T-helper 2 cell treated with Interferon-gamma antibody and Interleukin-4, amounts not matched to agents 5 μg/mL and 100 μg/mL, for 36 hours (primary cell): Measurements from ENCODE around the gene CALCR.

Experiments used
- DNase-seq: peaks from one replicate; pipeline ENCODE4 v3.0.0; 2021; ENCODE audit warnings: low spot score
- H3K27ac Mint-ChIP-seq: one replicate; pipeline ENCODE4 v1.8.0; 2021; ENCODE audit warnings: mild to moderate bottlenecking, mixed read lengths
- H3K27me3 Mint-ChIP-seq: one replicate; pipeline ENCODE4 v1.8.0; 2021; ENCODE audit warnings: low read depth, mixed read lengths
- H3K36me3 Mint-ChIP-seq: one replicate; pipeline ENCODE4 v1.8.0; 2021; ENCODE audit warnings: low read depth, mixed read lengths
- H3K4me1 Mint-ChIP-seq: one replicate; pipeline ENCODE4 v1.8.0; 2021; ENCODE audit warnings: low read depth, mixed read lengths
- H3K4me3 Mint-ChIP-seq: one replicate; pipeline ENCODE4 v1.8.0; 2022; ENCODE audit warnings: mild to moderate bottlenecking, moderate library complexity, mixed read lengths
- H3K9me3 Mint-ChIP-seq: one replicate; pipeline ENCODE4 v1.8.0; 2021; ENCODE audit warnings: mixed read lengths

CALCR gene

GRCh38 chr7:93448176-93448575, 126.3 kb downstream of the CALCR start:
- no peaks in the 10 kb centered on the region for H3K9me3 Mint-ChIP-seq
- peaks cover 3% of the 10 kb centered on the region for H3K27me3 Mint-ChIP-seq
- H3K4me1 Mint-ChIP-seq = no peaks in the 10 kb centered on the region
- H3K4me3 Mint-ChIP-seq = no peak overlapping the region
- H3K36me3 Mint-ChIP-seq = no peaks in the 10 kb centered on the region
- H3K27ac Mint-ChIP-seq = no peak overlapping the region
- DNase-seq = no peak

- no peak for DNase-seq
- Mint-ChIP-seq H3K36me3 (no peaks in the 10 kb centered on the region), H3K27ac (no peak overlapping the region), H3K4me1 (no peaks in the 10 kb centered on the region), H3K27me3 (peaks cover 3% of the 10 kb centered on the region), H3K4me3 (no peak overlapping the region), H3K9me3 (no peaks in the 10 kb centered on the region)
Observed at GRCh38 chr7:93447509-93447908, 127.0 kb downstream of the CALCR start.

DNA sequence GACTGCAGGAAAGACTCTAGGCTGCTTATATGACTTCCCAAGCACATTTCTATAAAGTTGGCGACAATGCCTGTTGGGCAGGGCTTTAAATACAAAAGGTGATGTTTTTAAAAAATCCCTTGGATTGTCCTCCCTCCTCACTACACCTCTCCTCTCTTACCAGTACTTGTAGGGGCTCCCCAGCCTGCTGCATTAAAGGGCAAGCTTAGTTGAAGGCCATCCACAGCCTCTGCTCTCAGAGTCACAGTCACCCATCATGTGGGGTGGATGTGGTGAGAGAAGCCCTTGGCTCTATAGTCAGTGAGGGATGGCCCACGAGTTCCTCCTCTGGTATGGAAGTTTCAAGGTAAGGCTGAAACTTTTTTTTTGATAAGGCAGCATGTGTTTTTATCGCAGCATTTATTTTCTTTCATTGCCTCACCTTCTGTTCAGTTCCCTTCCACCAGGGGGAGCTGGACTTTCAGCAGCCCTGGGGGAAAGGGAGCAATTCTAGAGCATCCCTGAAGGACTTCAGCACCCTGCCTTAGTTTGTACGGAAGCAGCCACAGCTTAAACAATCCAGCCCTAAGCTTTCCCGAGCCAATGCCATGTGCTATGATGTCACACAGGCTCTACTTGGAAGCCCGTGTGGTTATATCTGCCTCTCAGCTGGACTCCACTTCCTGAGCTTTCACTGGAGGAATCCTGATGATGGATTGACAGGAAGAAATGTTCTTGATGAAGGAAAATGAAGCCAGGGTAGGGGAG, 131.9 kb downstream of the CALCR start:
- Mint-ChIP-seq H3K9me3 (no peaks in the 10 kb centered on the region), H3K27me3 (no peaks in the 10 kb centered on the region), H3K4me3 (no peak overlapping the region), H3K36me3 (no peaks in the 10 kb centered on the region), H3K4me1 (no peaks in the 10 kb centered on the region), H3K27ac (no peak overlapping the region)
- peak; percentile 15 for DNase-seq

DNA sequence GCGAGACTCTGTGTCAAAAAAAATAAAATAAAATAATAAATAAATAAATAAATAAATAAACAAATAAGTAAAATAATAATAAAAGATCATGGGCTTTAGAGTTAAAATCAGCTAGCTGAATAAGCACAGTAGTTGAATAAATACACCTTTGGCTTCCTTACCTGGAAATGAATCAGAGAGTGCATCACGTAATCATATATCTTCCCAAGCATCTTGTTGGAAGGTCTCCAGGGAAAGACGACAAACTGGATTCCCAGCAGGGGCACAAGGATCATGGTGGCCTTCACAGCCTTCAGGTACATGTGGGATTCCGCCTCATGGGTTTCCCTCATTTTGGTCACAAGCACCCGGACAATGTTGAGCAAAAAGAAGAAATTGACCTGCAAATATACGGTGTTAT, 138.7 kb downstream of the CALCR start:
- Mint-ChIP-seq H3K4me3 (no peak overlapping the region), H3K36me3 (no peaks in the 10 kb centered on the region), H3K27ac (no peak overlapping the region), H3K4me1 (peaks cover 2% of the 10 kb centered on the region), H3K9me3 (no peaks in the 10 kb centered on the region), H3K27me3 (no peaks in the 10 kb centered on the region)
- DNase-seq = no peak

- no peaks in the 10 kb centered on the region for H3K27me3 Mint-ChIP-seq
- H3K36me3 Mint-ChIP-seq = no peaks in the 10 kb centered on the region
- no peak for DNase-seq
- no peaks in the 10 kb centered on the region for H3K9me3 Mint-ChIP-seq
- H3K27ac Mint-ChIP-seq = no peak overlapping the region
- H3K4me3 Mint-ChIP-seq = no peak overlapping the region
- H3K4me1 Mint-ChIP-seq = peaks cover 2% of the 10 kb centered on the region
Observed at GRCh38 chr7:93432130-93432529, 142.4 kb downstream of the CALCR start.

- DNase-seq = no peak
- H3K4me3 Mint-ChIP-seq = no peak overlapping the region
- no peak overlapping the region for H3K27ac Mint-ChIP-seq
- H3K4me1 Mint-ChIP-seq = peaks cover 2% of the 10 kb centered on the region
- H3K36me3 Mint-ChIP-seq = no peaks in the 10 kb centered on the region
- H3K27me3 Mint-ChIP-seq = no peaks in the 10 kb centered on the region
- H3K9me3 Mint-ChIP-seq = no peaks in the 10 kb centered on the region
Observed at GRCh38 chr7:93430917-93431588, 143.5 kb downstream of the CALCR start.

- DNase-seq = no peak
- H3K4me3 Mint-ChIP-seq = no peak overlapping the region
Observed at GRCh38 chr7:93429563-93429962, 145.0 kb downstream of the CALCR start.

GRCh38 chr7:93427107-93427506, 147.4 kb downstream of the CALCR start:
- no peaks in the 10 kb centered on the region for H3K27me3 Mint-ChIP-seq
- no peak for DNase-seq
- H3K4me1 Mint-ChIP-seq = peaks cover 2% of the 10 kb centered on the region
- no peak overlapping the region for H3K27ac Mint-ChIP-seq
- H3K4me3 Mint-ChIP-seq = no peak overlapping the region
- no peaks in the 10 kb centered on the region for H3K9me3 Mint-ChIP-seq
- no peaks in the 10 kb centered on the region for H3K36me3 Mint-ChIP-seq

More at GRCh38 chr7:93429563-93429962, 145.0 kb downstream of the CALCR start:
- H3K27me3 Mint-ChIP-seq = no peaks in the 10 kb centered on the region
- peaks cover 2% of the 10 kb centered on the region for H3K4me1 Mint-ChIP-seq
- no peaks in the 10 kb centered on the region for H3K9me3 Mint-ChIP-seq
- H3K36me3 Mint-ChIP-seq = no peaks in the 10 kb centered on the region
- no peak overlapping the region for H3K27ac Mint-ChIP-seq

DNA sequence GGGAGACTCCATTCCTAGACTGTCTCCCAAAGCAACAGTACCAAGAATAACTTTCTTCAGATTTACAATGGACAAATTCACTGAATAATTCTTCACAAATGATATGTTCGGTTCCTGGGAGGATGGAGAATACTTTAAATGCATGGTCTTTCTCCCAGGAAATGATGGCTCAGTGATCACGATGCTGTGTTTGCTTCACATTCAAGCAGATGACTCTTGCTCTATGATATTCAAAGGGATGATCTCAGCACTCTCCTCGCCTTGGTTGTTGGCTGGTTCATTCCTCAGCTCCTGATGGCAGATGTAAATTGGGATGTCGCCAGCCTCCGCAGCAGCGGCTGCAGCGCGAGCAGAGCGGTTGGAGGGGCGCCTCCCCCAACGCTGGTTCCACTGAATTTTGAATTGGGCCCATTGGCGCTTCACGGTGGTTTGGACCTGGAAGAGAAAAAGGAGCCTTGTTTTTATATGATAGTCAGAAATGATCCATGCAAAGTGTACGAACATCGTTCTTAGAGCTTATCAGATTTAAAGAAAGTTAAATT, 148.3 kb downstream of the CALCR start:
- Mint-ChIP-seq H3K27me3 (no peaks in the 10 kb centered on the region), H3K27ac (no peak overlapping the region), H3K9me3 (no peaks in the 10 kb centered on the region), H3K36me3 (no peaks in the 10 kb centered on the region), H3K4me3 (no peak overlapping the region), H3K4me1 (peaks cover 2% of the 10 kb centered on the region)
- no peak for DNase-seq

GRCh38 chr7:93414574-93414973, 159.9 kb downstream of the CALCR start:
- Mint-ChIP-seq H3K4me3 (no peak overlapping the region), H3K4me1 (no peaks in the 10 kb centered on the region), H3K27me3 (peaks cover 4% of the 10 kb centered on the region), H3K36me3 (no peaks in the 10 kb centered on the region), H3K27ac (no peak overlapping the region), H3K9me3 (no peaks in the 10 kb centered on the region)
- no peak for DNase-seq

DNA sequence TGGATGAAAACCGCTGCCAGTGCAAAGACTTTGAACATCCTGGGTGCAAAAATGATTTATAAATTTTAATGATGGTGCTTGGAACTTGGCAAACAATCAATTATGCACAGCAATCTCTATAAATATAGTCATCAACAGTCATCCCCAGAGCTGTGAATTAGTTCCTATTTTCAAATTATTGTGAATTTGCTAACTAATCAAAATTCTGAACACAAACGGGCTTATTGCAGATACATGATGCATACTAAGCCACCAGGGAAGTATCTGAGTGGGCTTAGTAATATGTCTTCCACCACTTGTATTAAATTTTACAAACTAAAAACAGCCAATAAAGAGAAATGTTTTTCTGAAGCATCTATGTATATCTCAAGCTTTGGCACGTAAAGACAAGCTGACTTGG, 165.2 kb downstream of the CALCR start:
- H3K36me3 Mint-ChIP-seq = no peaks in the 10 kb centered on the region
- no peak overlapping the region for H3K4me3 Mint-ChIP-seq
- H3K4me1 Mint-ChIP-seq = no peaks in the 10 kb centered on the region
- H3K9me3 Mint-ChIP-seq = no peaks in the 10 kb centered on the region
- no peak for DNase-seq
- H3K27ac Mint-ChIP-seq = no peak overlapping the region
- no peaks in the 10 kb centered on the region for H3K27me3 Mint-ChIP-seq

DNA sequence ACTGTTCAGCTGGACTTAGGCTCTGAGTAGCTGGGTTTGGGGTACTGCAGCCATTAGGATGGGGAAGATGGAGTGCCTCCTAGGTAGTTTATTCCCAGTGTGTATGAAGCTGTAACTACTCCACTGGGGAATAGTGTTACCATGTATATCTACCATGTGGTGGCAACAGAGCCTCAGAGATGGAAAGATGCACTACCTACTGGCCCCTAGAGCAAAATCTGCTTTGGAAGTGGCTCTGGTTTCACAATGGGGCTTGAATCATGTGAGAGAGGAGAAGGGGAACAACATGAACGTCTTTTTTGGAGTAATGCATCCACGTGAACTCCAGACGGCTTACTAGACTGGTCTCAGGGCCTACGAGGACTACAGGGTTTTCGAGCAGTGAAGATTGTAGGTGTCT, 167.3 kb downstream of the CALCR start:
- H3K27me3 Mint-ChIP-seq = no peaks in the 10 kb centered on the region
- H3K4me3 Mint-ChIP-seq = no peak overlapping the region
- no peak for DNase-seq
- no peaks in the 10 kb centered on the region for H3K4me1 Mint-ChIP-seq
- H3K36me3 Mint-ChIP-seq = no peaks in the 10 kb centered on the region
- H3K9me3 Mint-ChIP-seq = no peaks in the 10 kb centered on the region
- H3K27ac Mint-ChIP-seq = no peak overlapping the region

- no peak for DNase-seq
- H3K27ac Mint-ChIP-seq = no peak overlapping the region
- H3K27me3 Mint-ChIP-seq = no peaks in the 10 kb centered on the region
- H3K4me1 Mint-ChIP-seq = no peaks in the 10 kb centered on the region
- H3K9me3 Mint-ChIP-seq = no peaks in the 10 kb centered on the region
- H3K36me3 Mint-ChIP-seq = no peaks in the 10 kb centered on the region
- H3K4me3 Mint-ChIP-seq = no peak overlapping the region
Observed at GRCh38 chr7:93402944-93403343, 171.6 kb downstream of the CALCR start.

DNA sequence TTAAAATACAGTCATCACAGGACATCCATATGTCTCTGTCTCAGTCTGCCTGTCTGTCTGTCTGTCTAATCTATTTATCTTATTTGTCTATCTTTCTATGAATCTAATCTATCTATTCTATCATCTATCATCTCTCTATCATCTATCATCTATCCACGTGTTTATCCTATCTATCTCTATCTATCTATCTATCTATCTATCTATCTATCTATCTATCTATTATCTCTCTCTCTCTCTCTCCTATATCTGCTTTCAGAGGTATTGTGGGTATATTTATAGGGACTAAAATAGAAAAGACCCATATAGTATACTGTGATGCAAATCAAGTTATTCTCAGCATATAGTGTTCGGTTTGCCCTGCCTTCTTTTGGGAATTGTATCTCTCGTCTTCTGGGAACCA, 174.9 kb downstream of the CALCR start:
- Mint-ChIP-seq H3K4me3 (no peak overlapping the region), H3K9me3 (no peaks in the 10 kb centered on the region), H3K27me3 (no peaks in the 10 kb centered on the region), H3K27ac (no peak overlapping the region), H3K4me1 (no peaks in the 10 kb centered on the region), H3K36me3 (no peaks in the 10 kb centered on the region)
- no peak for DNase-seq
